Thyroid gland (tissue), 4 donors: Measurements from ENCODE around the gene CENPF. TPM values are rescaled to one million over a fixed set of nuclear protein-coding genes. Genes with fewer than 3 reads are reported as not detected.

ENCODE experiments used
- DNase-seq, 2 donors: peaks; one replicate each; pipeline ENCODE4 v3.0.0-alpha.2; 2019
- H3K27ac ChIP-seq, 3 donors: fragments of 200-600 bp; sonication (generic); 1 replicate in 2 of 3; 2 replicates in 1 of 3; pipeline ENCODE4 v1.5.1; 2016 to 2019; ENCODE audit warnings: mild to moderate bottlenecking in 1 of 3, moderate library complexity in 1 of 3
- H3K27me3 ChIP-seq: fragments of 200-600 bp; sonication (generic); one replicate; pipeline ENCODE4 v1.5.1; 2019
- H3K36me3 ChIP-seq, 2 donors: fragments of 200-600 bp; sonication (generic); one replicate each; pipeline ENCODE4 v1.5.1; 2016 to 2019
- H3K4me1 ChIP-seq, 2 donors: fragments of 200-600 bp; sonication (generic); one replicate each; pipeline ENCODE4 v1.5.1; 2017 to 2019
- H3K4me3 ChIP-seq, 3 donors: fragments of 200-600 bp; sonication (generic); replicated peaks in 1 of 3; 1 replicate in 2 of 3; 2 replicates in 1 of 3; pipeline ENCODE4 v1.5.1; 2016; ENCODE audit warnings: mild to moderate bottlenecking in 1 of 3
- H3K9me3 ChIP-seq: fragments of 200-600 bp; sonication (generic); one replicate; pipeline ENCODE4 v1.5.1; 2017
- POLR2A ChIP-seq, 2 donors: fragments of 450-650 bp; IDR thresholded peaks; one replicate each; pipeline ENCODE4 v1.6.1; 2017; ENCODE audit warnings: antibody characterized with exemption in 2 of 2, mild to moderate bottlenecking in 2 of 2, moderate library complexity in 1 of 2
- WGBS, 2 donors: methylation state at CpG; one replicate each; pipeline ENCODE4 v1.1.5; 2017; 5-methylcytosine and 5-hydroxymethylcytosine counted together
- intact Hi-C: fragments of 100-400 bp; cut with DNase I; formaldehyde crosslinking; loops from one replicate; pipeline ENCODE4 v1.15.1; 2023
- total RNA-seq, 4 donors: library from RNA; depleted of rRNA; stranded (reverse); fragments of >200 nt; gene quantifications; one replicate each; pipeline ENCODE4 v1.2.3, GENCODE V29; 2016
- TF ChIP-seq, protein P1 (sequence below), 6 experiments: fragments of 200-600 bp in 3 of 6; fragments of 450-650 bp in 3 of 6; sonication (generic) in 3 of 6; IDR thresholded peaks; one replicate each; pipeline ENCODE4 v1.5.1; 2016 to 2019; ENCODE audit warnings: antibody characterized with exemption in 6 of 6, mild to moderate bottlenecking in 2 of 6, inconsistent platforms in 1 of 6, moderate library complexity in 1 of 6

Gene CENPF
- total RNA-seq, 4 donors from 2014 or later, result 0.27 to 1.0 (median 0.55) TPM

DNA sequence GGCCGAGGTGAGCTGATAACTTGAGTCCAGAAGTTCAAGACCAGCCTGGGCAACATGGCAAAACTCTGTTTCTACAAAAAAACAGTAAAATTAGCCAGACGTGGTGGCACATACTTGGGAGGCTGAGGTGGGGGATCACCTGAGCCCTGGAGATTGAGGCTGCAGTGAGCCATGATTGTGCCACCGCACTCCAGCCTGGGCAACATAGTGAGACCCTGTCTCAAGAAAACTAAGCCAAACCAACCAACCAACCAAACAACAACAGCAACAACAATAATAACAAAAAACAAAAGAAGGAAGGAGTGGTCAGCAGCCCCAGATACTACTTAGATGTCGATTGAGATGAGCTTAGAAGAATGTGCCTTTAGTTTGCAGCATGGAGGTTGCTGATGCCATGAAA is 47.7 kb downstream of the CENPF start:
- DNase-seq, result no peak
- Histone ChIP-seq H3K9me3 (no peaks in the 10 kb centered on the region), H3K27ac (no peak overlapping the region), H3K4me1 (no peaks in the 10 kb centered on the region), H3K27me3 (no peaks in the 10 kb centered on the region), H3K4me3 (no peak overlapping the region), H3K36me3 (no peaks in the 10 kb centered on the region)
- intact Hi-C loops, result loop anchor here (10.0 kb wide), 2 partner anchors 494 to 874 kb away; no protein-coding TSS in a partner anchor
- 94 to 97% methylated on average over 4 of the region's 4 CpGs for WGBS, 2 donors
- no peak for TF ChIP-seq POLR2A (IDR thresholded peaks at IDR 0.05)
- TF ChIP-seq, protein P1, sequence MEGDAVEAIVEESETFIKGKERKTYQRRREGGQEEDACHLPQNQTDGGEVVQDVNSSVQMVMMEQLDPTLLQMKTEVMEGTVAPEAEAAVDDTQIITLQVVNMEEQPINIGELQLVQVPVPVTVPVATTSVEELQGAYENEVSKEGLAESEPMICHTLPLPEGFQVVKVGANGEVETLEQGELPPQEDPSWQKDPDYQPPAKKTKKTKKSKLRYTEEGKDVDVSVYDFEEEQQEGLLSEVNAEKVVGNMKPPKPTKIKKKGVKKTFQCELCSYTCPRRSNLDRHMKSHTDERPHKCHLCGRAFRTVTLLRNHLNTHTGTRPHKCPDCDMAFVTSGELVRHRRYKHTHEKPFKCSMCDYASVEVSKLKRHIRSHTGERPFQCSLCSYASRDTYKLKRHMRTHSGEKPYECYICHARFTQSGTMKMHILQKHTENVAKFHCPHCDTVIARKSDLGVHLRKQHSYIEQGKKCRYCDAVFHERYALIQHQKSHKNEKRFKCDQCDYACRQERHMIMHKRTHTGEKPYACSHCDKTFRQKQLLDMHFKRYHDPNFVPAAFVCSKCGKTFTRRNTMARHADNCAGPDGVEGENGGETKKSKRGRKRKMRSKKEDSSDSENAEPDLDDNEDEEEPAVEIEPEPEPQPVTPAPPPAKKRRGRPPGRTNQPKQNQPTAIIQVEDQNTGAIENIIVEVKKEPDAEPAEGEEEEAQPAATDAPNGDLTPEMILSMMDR (IDR thresholded peaks at IDR 0.05), result no peak

DNA sequence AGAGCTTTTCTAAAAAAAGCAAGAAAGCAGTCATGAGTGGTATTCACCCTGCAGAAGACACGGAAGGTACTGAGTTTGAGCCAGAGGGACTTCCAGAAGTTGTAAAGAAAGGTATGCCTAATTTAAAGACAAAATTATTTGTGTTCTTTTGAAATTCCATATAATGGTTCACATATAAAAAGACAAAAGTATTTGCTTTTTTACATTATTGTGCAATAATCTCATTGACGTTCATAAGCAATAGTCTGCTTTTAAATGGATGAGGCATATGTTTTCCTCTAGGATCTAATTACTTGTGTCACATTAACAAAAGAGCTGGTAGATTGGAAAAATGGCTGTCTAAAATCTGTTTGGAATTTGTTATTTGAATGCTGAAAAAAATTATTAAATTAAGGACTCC is 54.3 kb downstream of the CENPF start:
- TF ChIP-seq POLR2A (IDR thresholded peaks at IDR 0.05), result no peak
- TF ChIP-seq, protein P1 (IDR thresholded peaks at IDR 0.05), result no peak
- Histone ChIP-seq H3K4me3 (no peak overlapping the region), H3K9me3 (no peaks in the 10 kb centered on the region), H3K27ac (no peak overlapping the region), H3K36me3 (no peaks in the 10 kb centered on the region), H3K4me1 (no peaks in the 10 kb centered on the region), H3K27me3 (no peaks in the 10 kb centered on the region)
- intact Hi-C loops, result loop anchor here (10.0 kb wide), 2 partner anchors 488 to 868 kb away; no protein-coding TSS in a partner anchor
- DNase-seq, result no peak
- WGBS, 2 donors, result 91 to 92% methylated on average over 2 of the region's 2 CpGs

DNA sequence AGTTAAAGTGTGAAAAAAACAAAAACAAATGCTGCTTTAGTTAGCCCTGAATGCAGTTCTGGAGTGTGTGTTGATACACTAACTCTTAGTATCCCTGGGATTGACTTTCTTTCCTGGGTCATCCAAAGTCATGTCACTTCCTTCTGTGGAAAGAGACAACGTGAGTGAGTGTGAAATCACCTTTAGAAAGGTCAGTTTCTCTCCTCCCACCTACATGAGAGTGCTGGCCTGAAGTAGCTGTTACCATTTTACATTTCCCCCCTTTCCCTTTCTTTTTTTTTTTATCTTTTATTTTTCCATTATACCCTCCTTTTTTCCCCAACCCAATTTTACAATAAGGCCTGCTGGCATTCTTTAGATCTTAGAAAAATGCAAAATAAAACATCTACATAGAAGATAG is 55.2 kb downstream of the CENPF start:
- TF ChIP-seq, protein P1 (IDR thresholded peaks at IDR 0.05), result no peak
- no peak for TF ChIP-seq POLR2A (IDR thresholded peaks at IDR 0.05)
- Histone ChIP-seq H3K36me3 (no peaks in the 10 kb centered on the region), H3K4me3 (no peak overlapping the region), H3K27ac (no peak overlapping the region), H3K9me3 (no peaks in the 10 kb centered on the region), H3K4me1 (no peaks in the 10 kb centered on the region), H3K27me3 (no peaks in the 10 kb centered on the region)
- 60 to 68% methylated on average over 1 of the region's 1 CpG for WGBS, 2 donors
- intact Hi-C loops, result loop anchor here (10.0 kb wide), 2 partner anchors 487 to 867 kb away; no protein-coding TSS in a partner anchor
- DNase-seq, result no peak

DNA sequence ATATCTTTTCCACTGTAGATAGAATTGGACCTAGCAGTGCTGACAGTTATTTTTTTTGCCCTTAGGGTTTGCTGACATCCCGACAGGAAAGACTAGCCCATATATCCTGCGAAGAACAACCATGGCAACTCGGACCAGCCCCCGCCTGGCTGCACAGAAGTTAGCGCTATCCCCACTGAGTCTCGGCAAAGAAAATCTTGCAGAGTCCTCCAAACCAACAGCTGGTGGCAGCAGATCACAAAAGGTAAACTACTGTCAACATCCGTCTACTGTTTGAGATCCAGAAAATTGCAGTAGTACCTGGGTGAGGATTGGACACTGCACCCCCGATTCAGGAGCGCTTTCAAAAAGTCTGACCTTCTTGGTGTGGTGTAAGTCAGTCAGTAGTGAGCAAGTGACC is 55.8 kb downstream of the CENPF start:
- H3K4me1 ChIP-seq, result no peaks in the 10 kb centered on the region
- TF ChIP-seq, protein P1 (IDR thresholded peaks at IDR 0.05), result peak in 4 of 6 experiments; percentile 30 to 62 (median 50)
- TF ChIP-seq POLR2A (IDR thresholded peaks at IDR 0.05), result no peak
- H3K4me3 ChIP-seq, result no peak overlapping the region
- H3K9me3 ChIP-seq, result no peaks in the 10 kb centered on the region
- no peak overlapping the region for H3K27ac ChIP-seq
- intact Hi-C loops, result loop anchor here (10.0 kb wide), 2 partner anchors 486 to 866 kb away; no protein-coding TSS in a partner anchor
- no peaks in the 10 kb centered on the region for H3K36me3 ChIP-seq
- DNase-seq, result peak; percentile 26 to 30
- H3K27me3 ChIP-seq, result no peaks in the 10 kb centered on the region
- WGBS, 2 donors, result 73 to 79% methylated on average over 9 of the region's 9 CpGs

DNA sequence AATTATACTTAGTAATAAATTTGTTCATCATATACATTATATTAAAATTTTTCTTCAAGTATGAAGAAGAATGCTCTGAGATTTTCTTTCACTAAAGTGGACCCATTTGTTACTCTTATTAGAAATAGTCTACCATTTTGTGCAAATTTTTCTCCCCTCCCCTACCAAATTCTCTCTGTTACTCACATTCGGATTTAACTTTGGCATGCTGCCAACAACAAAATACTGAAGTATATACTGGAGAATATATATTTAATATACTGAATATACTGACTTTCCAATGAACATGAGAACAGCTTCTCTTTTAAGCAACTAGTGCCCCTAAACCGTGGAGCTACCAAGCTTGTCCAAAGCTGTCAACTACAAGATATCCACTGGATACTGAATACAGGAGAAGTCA is 57.2 kb downstream of the CENPF start:
- intact Hi-C loops, result no loop called here
- WGBS, 2 donors, result 89 to 91% methylated on average over 2 of the region's 2 CpGs
- no peaks in the 10 kb centered on the region for H3K9me3 ChIP-seq
- H3K36me3 ChIP-seq, result no peaks in the 10 kb centered on the region
- H3K27me3 ChIP-seq, result no peaks in the 10 kb centered on the region
- TF ChIP-seq, protein P1 (IDR thresholded peaks at IDR 0.05), result no peak
- TF ChIP-seq POLR2A (IDR thresholded peaks at IDR 0.05), result no peak
- DNase-seq, result no peak
- no peak overlapping the region for H3K27ac ChIP-seq
- H3K4me3 ChIP-seq, result no peak overlapping the region
- H3K4me1 ChIP-seq, result peaks cover 0 to 1% of the 10 kb centered on the region in 2 donors
